Fibroblast of lung (primary cell): ENCODE data around the gene CHMP2A. TPM values are rescaled to one million over a fixed set of nuclear protein-coding genes. Genes with fewer than 3 reads are reported as not detected.

Source experiments
- DNase-seq, 2 donors: peaks; one replicate each; pipeline versions ENCODE4 v3.0.0 to v3.0.0-alpha.2; 2010; ENCODE audit warnings: low read depth in 2 of 2
- H2AFZ ChIP-seq: 2 replicates; pipeline ENCODE4 v1.5.1; 2012; ENCODE audit warnings: low read length, control low read depth, inconsistent platforms
- H3K27ac ChIP-seq: 2 replicates; pipeline ENCODE4 v1.5.1; 2011; ENCODE audit warnings: low read length, control low read depth; ENCODE audit not compliant: insufficient read depth
- H3K27me3 ChIP-seq: 2 replicates; pipeline ENCODE4 v1.5.1; 2011; ENCODE audit warnings: mild to moderate bottlenecking, low read length; ENCODE audit not compliant: control insufficient read depth, insufficient read depth
- H3K36me3 ChIP-seq: 2 replicates; pipeline ENCODE4 v1.5.1; 2011; ENCODE audit warnings: low read length; ENCODE audit not compliant: control insufficient read depth, insufficient read depth
- H3K4me1 ChIP-seq: 2 replicates; pipeline ENCODE4 v1.5.1; 2011; ENCODE audit warnings: low read length; ENCODE audit not compliant: control insufficient read depth, insufficient read depth; ENCODE audit errors: extremely low read depth
- H3K4me2 ChIP-seq: 2 replicates; pipeline ENCODE4 v1.5.1; 2011; ENCODE audit warnings: low read length, control low read depth; ENCODE audit not compliant: insufficient read depth; ENCODE audit errors: extremely low read depth
- H3K4me3 ChIP-seq, 4 experiments: fragments of 200-600 bp in 1 of 4; sonication (generic) in 1 of 4; replicated peaks in 1 of 4; 2 replicates each; pipeline ENCODE4 v1.5.1; 2011 to 2016; ENCODE audit warnings: low read length in 4 of 4, low read depth in 3 of 4, mild to moderate bottlenecking in 3 of 4, control low read depth in 2 of 4, inconsistent platforms in 1 of 4, mixed read lengths in 1 of 4; ENCODE audit not compliant: insufficient read depth in 1 of 4; ENCODE audit errors: control extremely low read depth in 1 of 4
- H3K79me2 ChIP-seq: 2 replicates; pipeline ENCODE4 v1.5.1; 2012; ENCODE audit warnings: mild to moderate bottlenecking, low read length, inconsistent platforms; ENCODE audit not compliant: control insufficient read depth, insufficient read depth
- H3K9ac ChIP-seq: 2 replicates; pipeline ENCODE4 v1.5.1; 2011; ENCODE audit warnings: mild to moderate bottlenecking, low read length, control low read depth; ENCODE audit not compliant: insufficient read depth
- H3K9me3 ChIP-seq: 2 replicates; pipeline ENCODE4 v1.5.1; 2012; ENCODE audit warnings: low read depth, low read length; ENCODE audit not compliant: control insufficient read depth, insufficient read depth
- H4K20me1 ChIP-seq: 2 replicates; pipeline ENCODE4 v1.5.1; 2011; ENCODE audit warnings: low read length; ENCODE audit not compliant: control insufficient read depth, insufficient read depth; ENCODE audit errors: extremely low read depth
- EZH2 ChIP-seq: IDR thresholded peaks from 2 replicates; pipeline ENCODE4 v1.5.1; 2012; ENCODE audit warnings: low read length, control low read depth, mild to moderate bottlenecking; ENCODE audit errors: missing control alignments
- polyA plus RNA-seq, 2 donors: library from polyadenylated mRNA; depleted of rRNA in 1 of 2; stranded (reverse) in 1 of 2; unstranded in 1 of 2; fragments of >200 nt; gene quantifications; 2 replicates each; pipeline ENCODE4 v1.2.1, GENCODE V29; 2011 to 2012; ENCODE audit warnings: missing spikeins in 1 of 2
- total RNA-seq: library from RNA; depleted of rRNA; stranded (reverse); fragments of >200 nt; gene quantifications from 2 replicates; pipeline ENCODE4 v1.2.1, GENCODE V29; 2014
- TF ChIP-seq, protein P1 (sequence below), 2 donors: IDR thresholded peaks in 1 of 2; conservative IDR thresholded peaks in 1 of 2; 1 replicate in 1 of 2; 2 replicates in 1 of 2; pipeline ENCODE4 v1.5.1; 2011 to 2012; ENCODE audit warnings: low read length in 2 of 2, control low read depth in 1 of 2, inconsistent platforms in 1 of 2, low read depth in 1 of 2, mild to moderate bottlenecking in 1 of 2

Gene CHMP2A
- total and polyA plus RNA-seq, 2 donors (not counting 1 experiment from before 2014, with no cell fraction given): 146 to 215 TPM

DNA sequence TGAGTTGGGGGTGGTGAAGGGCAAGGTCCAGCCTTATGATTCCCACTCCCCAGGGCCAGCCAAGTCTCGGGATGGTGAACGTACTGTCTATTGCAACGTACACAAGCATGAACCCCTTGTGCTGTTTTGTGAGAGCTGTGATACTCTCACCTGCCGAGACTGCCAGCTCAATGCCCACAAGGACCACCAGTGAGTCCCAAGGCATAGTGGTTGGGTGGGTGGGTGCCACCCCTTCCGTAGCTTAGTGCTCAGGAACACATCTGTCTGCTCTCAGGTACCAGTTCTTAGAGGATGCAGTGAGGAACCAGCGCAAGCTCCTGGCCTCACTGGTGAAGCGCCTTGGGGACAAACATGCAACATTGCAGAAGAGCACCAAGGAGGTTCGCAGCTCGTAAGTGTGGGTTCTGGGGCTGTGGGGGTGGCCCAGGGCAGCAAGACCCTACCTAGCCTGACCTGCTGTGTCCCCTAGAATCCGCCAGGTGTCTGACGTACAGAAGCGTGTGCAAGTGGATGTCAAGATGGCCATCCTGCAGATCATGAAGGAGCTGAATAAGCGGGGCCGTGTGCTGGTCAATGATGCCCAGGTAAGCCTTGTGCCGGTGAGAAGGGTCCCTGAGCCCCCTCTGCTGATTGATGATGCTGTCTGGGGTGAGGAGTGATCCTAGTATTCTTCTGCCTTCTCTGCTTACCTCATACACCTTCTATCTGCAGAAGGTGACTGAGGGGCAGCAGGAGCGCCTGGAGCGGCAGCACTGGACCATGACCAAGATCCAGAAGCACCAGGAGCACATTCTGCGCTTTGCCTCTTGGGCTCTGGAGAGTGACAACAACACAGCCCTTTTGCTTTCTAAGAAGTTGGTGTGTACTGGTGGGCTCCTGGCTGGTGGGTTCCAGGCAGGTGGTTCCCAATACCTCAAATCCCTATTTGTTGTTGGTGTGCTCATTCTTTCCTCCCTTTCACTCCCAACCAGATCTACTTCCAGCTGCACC, 7.3 kb downstream of the CHMP2A start:
- Histone ChIP-seq H2AFZ (no peak overlapping the region), H3K27me3 (no peaks in the 10 kb centered on the region), H3K4me1 (peaks cover 9% of the 10 kb centered on the region), H3K79me2 (peaks cover 50% of the 10 kb centered on the region), H3K4me3 (peak overlapping the region in 2 of 4 experiments; percentile 6 to 14), H3K27ac (no peak overlapping the region), H3K9me3 (no peaks in the 10 kb centered on the region), H3K9ac (no peak overlapping the region), H4K20me1 (peaks cover 7% of the 10 kb centered on the region), H3K36me3 (peaks cover 54% of the 10 kb centered on the region), H3K4me2 (peak overlapping the region; percentile 15)
- DNase-seq: no peak
- no peak for TF ChIP-seq EZH2
- TF ChIP-seq, protein P1, sequence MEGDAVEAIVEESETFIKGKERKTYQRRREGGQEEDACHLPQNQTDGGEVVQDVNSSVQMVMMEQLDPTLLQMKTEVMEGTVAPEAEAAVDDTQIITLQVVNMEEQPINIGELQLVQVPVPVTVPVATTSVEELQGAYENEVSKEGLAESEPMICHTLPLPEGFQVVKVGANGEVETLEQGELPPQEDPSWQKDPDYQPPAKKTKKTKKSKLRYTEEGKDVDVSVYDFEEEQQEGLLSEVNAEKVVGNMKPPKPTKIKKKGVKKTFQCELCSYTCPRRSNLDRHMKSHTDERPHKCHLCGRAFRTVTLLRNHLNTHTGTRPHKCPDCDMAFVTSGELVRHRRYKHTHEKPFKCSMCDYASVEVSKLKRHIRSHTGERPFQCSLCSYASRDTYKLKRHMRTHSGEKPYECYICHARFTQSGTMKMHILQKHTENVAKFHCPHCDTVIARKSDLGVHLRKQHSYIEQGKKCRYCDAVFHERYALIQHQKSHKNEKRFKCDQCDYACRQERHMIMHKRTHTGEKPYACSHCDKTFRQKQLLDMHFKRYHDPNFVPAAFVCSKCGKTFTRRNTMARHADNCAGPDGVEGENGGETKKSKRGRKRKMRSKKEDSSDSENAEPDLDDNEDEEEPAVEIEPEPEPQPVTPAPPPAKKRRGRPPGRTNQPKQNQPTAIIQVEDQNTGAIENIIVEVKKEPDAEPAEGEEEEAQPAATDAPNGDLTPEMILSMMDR (conservative IDR thresholded peaks at IDR 0.05 in 1 of 2, IDR thresholded peaks at IDR 0.05 in 1 of 2; ENCODE audit: low read depth in 1 of 2, low read length in 2 of 2): no peak

DNA sequence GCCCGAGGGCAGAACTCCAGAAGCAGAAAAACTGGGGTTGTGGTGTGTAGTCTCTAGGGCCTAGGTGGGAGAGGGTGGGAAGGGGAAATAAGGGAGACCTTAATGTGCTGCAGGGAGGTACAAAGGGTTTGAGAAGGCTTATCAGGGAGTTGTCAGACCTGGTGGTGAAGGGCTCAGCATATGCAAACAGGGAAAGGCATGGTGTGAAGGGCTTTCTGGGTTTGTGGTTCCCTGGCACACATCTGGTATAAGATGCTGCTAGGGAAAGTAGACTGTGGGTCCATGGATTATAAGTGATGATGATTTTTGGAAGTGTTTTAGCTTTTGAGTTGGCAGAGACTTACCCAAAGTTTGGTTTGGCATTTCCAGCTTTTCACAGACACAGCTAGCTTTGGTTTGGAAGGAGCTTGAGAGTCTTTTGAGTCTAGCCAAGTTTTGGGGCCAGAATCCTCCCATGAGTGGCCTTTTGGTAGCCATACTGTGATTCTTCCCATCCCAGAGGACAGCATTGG, 8.8 kb downstream of the CHMP2A start:
- Histone ChIP-seq H3K4me3 (peak overlapping the region; percentile 90 to 96 (median 94)), H3K9ac (peak overlapping the region; percentile 71), H3K36me3 (peaks cover 39% of the 10 kb centered on the region), H3K4me1 (peaks cover 9% of the 10 kb centered on the region), H3K79me2 (peaks cover 50% of the 10 kb centered on the region), H3K27me3 (no peaks in the 10 kb centered on the region), H3K27ac (peak overlapping the region; percentile 20), H2AFZ (no peak overlapping the region), H3K9me3 (no peaks in the 10 kb centered on the region), H4K20me1 (peaks cover 7% of the 10 kb centered on the region), H3K4me2 (peak overlapping the region; percentile 72)
- DNase-seq: no peak
- no peak for TF ChIP-seq EZH2
- TF ChIP-seq, protein P1 (conservative IDR thresholded peaks at IDR 0.05 in 1 of 2, IDR thresholded peaks at IDR 0.05 in 1 of 2; ENCODE audit: low read depth in 1 of 2, low read length in 2 of 2): no peak

DNA sequence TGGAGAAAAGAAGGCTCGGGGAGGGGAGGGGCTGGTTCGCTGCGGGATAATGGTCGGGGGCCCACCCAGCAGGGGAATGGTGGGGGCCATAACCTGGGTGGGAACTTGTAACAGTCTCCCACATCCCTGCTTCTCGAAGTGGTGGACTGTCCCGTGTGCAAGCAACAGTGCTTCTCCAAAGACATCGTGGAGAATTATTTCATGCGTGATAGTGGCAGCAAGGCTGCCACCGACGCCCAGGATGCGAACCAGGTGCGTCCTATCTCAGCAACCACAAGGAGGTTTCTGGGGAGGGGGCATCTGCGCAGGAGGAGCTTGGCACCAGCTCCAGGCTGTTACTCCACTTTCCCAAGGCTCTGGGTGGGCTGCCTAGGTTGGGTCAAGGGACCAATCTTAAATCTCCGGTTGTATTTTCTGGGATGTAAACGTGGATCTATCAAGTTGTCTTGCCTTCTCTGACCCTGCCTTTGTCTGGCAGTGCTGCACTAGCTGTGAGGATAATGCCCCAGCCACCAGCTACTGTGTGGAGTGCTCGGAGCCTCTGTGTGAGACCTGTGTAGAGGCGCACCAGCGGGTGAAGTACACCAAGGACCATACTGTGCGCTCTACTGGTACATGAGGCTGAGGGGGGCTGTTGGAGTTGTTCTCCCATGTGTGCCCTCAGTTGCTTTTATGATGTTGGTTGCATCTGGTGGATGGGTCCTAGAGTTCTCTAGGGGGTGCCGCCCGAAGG, 9.5 kb downstream of the CHMP2A start:
- peak overlapping the region; percentile 90 to 96 (median 94) for H3K4me3 ChIP-seq
- TF ChIP-seq, protein P1 (conservative IDR thresholded peaks at IDR 0.05 in 1 of 2, IDR thresholded peaks at IDR 0.05 in 1 of 2; ENCODE audit: low read depth in 1 of 2, low read length in 2 of 2): no peak
- TF ChIP-seq EZH2: no peak
- H3K36me3 ChIP-seq: peaks cover 34% of the 10 kb centered on the region
- H3K79me2 ChIP-seq: peaks cover 50% of the 10 kb centered on the region
- peak overlapping the region; percentile 71 for H3K9ac ChIP-seq
- no peak for DNase-seq
- no peak overlapping the region for H2AFZ ChIP-seq
- no peaks in the 10 kb centered on the region for H3K27me3 ChIP-seq
- no peaks in the 10 kb centered on the region for H3K9me3 ChIP-seq
- H3K4me1 ChIP-seq: peaks cover 9% of the 10 kb centered on the region
- H4K20me1 ChIP-seq: peaks cover 7% of the 10 kb centered on the region
- H3K4me2 ChIP-seq: peak overlapping the region; percentile 72
- peak overlapping the region; percentile 59 for H3K27ac ChIP-seq
